Adrenal gland (tissue), 12 donors: ENCODE data around the gene TBC1D2B. TPM values are rescaled to one million over a fixed set of nuclear protein-coding genes. Genes with fewer than 3 reads are reported as not detected.
A peak's percentile ranks its signal among the peaks of the same experiment; 100 is the strongest.

Experiments used
- DNase-seq, 7 donors: peaks; one replicate each; pipeline ENCODE4 v3.0.0-alpha.2; 2019 to 2020
- H3K27ac ChIP-seq, 5 donors: fragments of 200-600 bp; sonication (generic) in 4 of 5; 1 replicate in 3 of 5; 2 replicates in 2 of 5; pipeline versions ENCODE4 v1.5.1 to v1.8.0; 2016 to 2020; ENCODE audit warnings: mild to moderate bottlenecking in 1 of 5
- H3K27me3 ChIP-seq: fragments of 200-600 bp; 2 replicates; pipeline ENCODE4 v1.8.0; 2021
- H3K36me3 ChIP-seq, 2 donors: fragments of 200-600 bp; replicated peaks in 1 of 2; 1 replicate in 1 of 2; 2 replicates in 1 of 2; pipeline versions ENCODE4 v1.5.1 to v1.8.0; 2018 to 2022
- H3K4me1 ChIP-seq, 2 donors: fragments of 200-600 bp; replicated peaks in 1 of 2; 1 replicate in 1 of 2; 2 replicates in 1 of 2; pipeline versions ENCODE4 v1.5.1 to v1.8.0; 2018 to 2021
- H3K4me3 ChIP-seq, 4 donors: fragments of 200-600 bp; sonication (generic) in 3 of 4; one replicate each; pipeline ENCODE4 v1.5.1; 2016 to 2018
- H3K9me3 ChIP-seq, 3 donors: fragments of 200-600 bp; sonication (generic) in 1 of 3; replicated peaks in 1 of 3; 1 replicate in 2 of 3; 2 replicates in 1 of 3; pipeline versions ENCODE4 v1.5.1 to v1.8.0; 2016 to 2021
- CTCF ChIP-seq, 6 experiments: fragments of 450-650 bp in 4 of 6; fragments of 200-600 bp in 2 of 6; sonication (generic) in 1 of 6; IDR thresholded peaks; 1 replicate in 5 of 6; 2 replicates in 1 of 6; pipeline versions ENCODE4 v1.5.1 to v1.8.0; 2016 to 2021; ENCODE audit warnings: antibody characterized with exemption in 6 of 6, mild to moderate bottlenecking in 2 of 6, moderate library complexity in 1 of 6
- POLR2A ChIP-seq, 2 donors: fragments of 450-650 bp; IDR thresholded peaks; one replicate each; pipeline ENCODE4 v1.6.1; 2017; ENCODE audit warnings: antibody characterized with exemption in 2 of 2, mild to moderate bottlenecking in 2 of 2, moderate library complexity in 1 of 2
- WGBS, 4 donors: extraction: QIAGEN DNeasy Blood & Tissue Kit in 2 of 4; methylation state at CpG; one replicate each; pipeline versions ENCODE4 v1.1.5 to v1.1.7; 2013 to 2017; 5-methylcytosine and 5-hydroxymethylcytosine counted together
- intact Hi-C, 2 donors: fragments of 100-400 bp; cut with DNase I; formaldehyde crosslinking; loops; one replicate each; pipeline versions ENCODE4 v1.14.1 to v1.15.0; 2022 to 2023
- polyA plus RNA-seq, 3 donors: library from polyadenylated mRNA; stranded (reverse); fragments of 200-250 nt in 2 of 3; fragments of 350-450 nt in 1 of 3; fragmentation: Illumina TruSeq in 1 of 3; extraction: RNeasy Lipid Tissue Mini Kit (QIAGEN cat#74804) in 1 of 3; gene quantifications; one replicate each; pipeline ENCODE4 v1.2.3, GENCODE V29; 2013 to 2014
- total RNA-seq, 9 donors: library from RNA; depleted of rRNA in 4 of 9; stranded (reverse); fragments of >200 nt in 4 of 9; fragments of 120-200 nt in 1 of 9; fragmentation: NEBNext Ultra II Directional in 1 of 9; extraction: Animal tissue kit (Norgen Biotek cat#: 25700) in 1 of 9; gene quantifications; one replicate each; pipeline versions ENCODE4 v1.1.0 to v1.2.4, GENCODE V29; 2013 to 2023
- donor health status: healthy with polysubstance abuse.
- donor health status: Bipolar disorder and iron deficiency.
- donor health status: DM: yes; HTN: yes; CAD: no.
- donor health status: DM: no; HTN: no; CAD: no.
- donor health status: DM: no; HTN: no; CAD: no.
- donor health status: DM: yes; HTN: yes; CAD: no.

TBC1D2B gene
- total and polyA plus RNA-seq, 12 donors: 16.3 to 95.0 (median 54.6) TPM

- Histone ChIP-seq H3K4me1 (peaks cover 14 to 81% of the 10 kb centered on the region in 2 donors), H3K4me3 (no peak overlapping the region), H3K36me3 (peaks cover 0 to 8% of the 10 kb centered on the region in 2 donors), H3K27ac (peak overlapping the region in 2 of 5 donors; percentile 42 to 66), H3K27me3 (no peaks in the 10 kb centered on the region), H3K9me3 (no peaks in the 10 kb centered on the region)
- 56 to 70% (median 67%) methylated on average over 4 to 7 of the region's 7 CpGs for WGBS, 4 donors
- no peak for DNase-seq
- no peak for TF ChIP-seq CTCF (IDR thresholded peaks at IDR 0.05)
- no peak for TF ChIP-seq POLR2A (IDR thresholded peaks at IDR 0.05)
- intact Hi-C loops: no loop called here
Observed at GRCh38 chr15:78037328-78037727, 40.2 kb downstream of the TBC1D2B start.

GRCh38 chr15:78035861-78036476 lies 41.5 kb downstream of the TBC1D2B start:
- intact Hi-C loops: no loop called here
- DNase-seq: no peak
- Histone ChIP-seq H3K9me3 (no peaks in the 10 kb centered on the region), H3K4me3 (no peak overlapping the region), H3K27ac (peak overlapping the region in 2 of 5 donors; percentile 62 to 66), H3K4me1 (peaks cover 18 to 82% of the 10 kb centered on the region in 2 donors), H3K27me3 (no peaks in the 10 kb centered on the region), H3K36me3 (peaks cover 0 to 8% of the 10 kb centered on the region in 2 donors)
- WGBS, 4 donors: 88 to 91% (median 89%) methylated on average over 6 of the region's 6 CpGs
- no peak for TF ChIP-seq CTCF (IDR thresholded peaks at IDR 0.05)
- no peak for TF ChIP-seq POLR2A (IDR thresholded peaks at IDR 0.05)

- intact Hi-C loops: no loop called here
- TF ChIP-seq POLR2A (IDR thresholded peaks at IDR 0.05) (no peak), CTCF (IDR thresholded peaks at IDR 0.05) (no peak)
- Histone ChIP-seq H3K4me3 (no peak overlapping the region), H3K9me3 (no peaks in the 10 kb centered on the region), H3K36me3 (peaks cover 0 to 8% of the 10 kb centered on the region in 2 donors), H3K27ac (peak overlapping the region in 3 of 5 donors; percentile 6 to 66 (median 62)), H3K27me3 (no peaks in the 10 kb centered on the region), H3K4me1 (peaks cover 18 to 78% of the 10 kb centered on the region in 2 donors)
- 60 to 70% (median 63%) methylated on average over 4 of the region's 4 CpGs for WGBS, 4 donors
- peak in 1 of 7 donors; percentile 30 for DNase-seq
Observed at GRCh38 chr15:78035321-78035751, 42.2 kb downstream of the TBC1D2B start.

- peaks cover 0 to 11% of the 10 kb centered on the region in 2 donors for H3K36me3 ChIP-seq
- H3K4me1 ChIP-seq: peaks cover 18 to 78% of the 10 kb centered on the region in 2 donors
- intact Hi-C loops: no loop called here
- no peak for TF ChIP-seq POLR2A (IDR thresholded peaks at IDR 0.05)
- H3K4me3 ChIP-seq: no peak overlapping the region
- 48 to 51% (median 48%) methylated on average over 11 to 13 of the region's 13 CpGs for WGBS, 4 donors
- peak in 1 of 7 donors; percentile 27 for DNase-seq
- no peaks in the 10 kb centered on the region for H3K9me3 ChIP-seq
- H3K27ac ChIP-seq: peak overlapping the region in 4 of 5 donors; percentile 6 to 66 (median 52)
- no peaks in the 10 kb centered on the region for H3K27me3 ChIP-seq
Observed at GRCh38 chr15:78034495-78035191, 42.9 kb downstream of the TBC1D2B start.
